B cell (primary cell): Measurements from ENCODE around the gene PHF12. TPM values are rescaled to one million over a fixed set of nuclear protein-coding genes. Genes with fewer than 3 reads are reported as not detected.

Experiments
- ATAC-seq: fragments of 200-7000 bp; cut with Tn5 transposase; one replicate; pipeline ENCODE4 v1.10.0; 2021; ENCODE audit warnings: low read depth, mild to moderate bottlenecking, moderate number of reproducible peaks, moderate library complexity
- CTCF ChIA-PET: fragments of 350-600 bp; sonication (Branson Sonifier 250); formaldehyde crosslinking; loops from one replicate; lab custom pipeline; 2021; ENCODE audit warnings: antibody characterized with exemption, inconsistent platforms; lab: Charles Lee
- POLR2A ChIA-PET: fragments of 350-600 bp; sonication (Branson Sonifier 250); formaldehyde crosslinking; loops from one replicate; lab custom pipeline; 2021; ENCODE audit warnings: antibody characterized with exemption; lab: Charles Lee
- DNase-seq: peaks from one replicate; pipeline ENCODE4 v3.0.0; 2013
- H2AFZ ChIP-seq: 2 replicates; pipeline ENCODE4 v1.6.1; 2012; ENCODE audit warnings: mild to moderate bottlenecking, low read depth, low read length; ENCODE audit not compliant: insufficient read depth, poor library complexity, severe bottlenecking
- H3K27ac ChIP-seq, 2 donors: 1 replicate in 1 of 2; 2 replicates in 1 of 2; pipeline ENCODE4 v1.5.1; 2012 to 2013; ENCODE audit warnings: low read length in 2 of 2, mild to moderate bottlenecking in 2 of 2, moderate library complexity in 1 of 2
- H3K27me3 ChIP-seq, 4 experiments: fragments of 200-600 bp in 1 of 4; sonication (generic) in 1 of 4; replicated peaks in 1 of 4; 1 replicate in 2 of 4; 2 replicates in 2 of 4; pipeline versions ENCODE4 v1.6.1 to v1.7.0; 2013 to 2016; ENCODE audit warnings: low read length in 3 of 4, mild to moderate bottlenecking in 2 of 4, mixed read lengths in 1 of 4, moderate library complexity in 1 of 4; ENCODE audit not compliant: insufficient read depth in 4 of 4, control insufficient read depth in 3 of 4; ENCODE audit errors: control extremely low read depth in 1 of 4
- H3K36me3 ChIP-seq, 2 experiments: replicated peaks in 1 of 2; 1 replicate in 1 of 2; 2 replicates in 1 of 2; pipeline versions ENCODE4 v1.6.1 to v1.7.1; 2013; ENCODE audit warnings: low read length in 1 of 2; ENCODE audit not compliant: insufficient read depth in 2 of 2, control insufficient read depth in 1 of 2; ENCODE audit errors: control extremely low read depth in 1 of 2, extremely low read depth in 1 of 2
- H3K4me1 ChIP-seq, 2 donors: fragments of 200-600 bp in 1 of 2; sonication (generic) in 1 of 2; 1 replicate in 1 of 2; 2 replicates in 1 of 2; pipeline versions ENCODE4 v1.5.1 to v1.6.1; 2013 to 2017; ENCODE audit warnings: low read length in 2 of 2; ENCODE audit not compliant: control insufficient read depth in 2 of 2, insufficient read depth in 2 of 2
- H3K4me2 ChIP-seq: replicated peaks from 2 replicates; pipeline ENCODE3; 2012; ENCODE audit warnings: mild to moderate bottlenecking, low read depth, low read length; ENCODE audit not compliant: poor library complexity, severe bottlenecking
- H3K4me3 ChIP-seq, 5 experiments: fragments of 200-600 bp in 1 of 5; sonication (generic) in 1 of 5; 1 replicate in 3 of 5; 2 replicates in 2 of 5; pipeline versions ENCODE4 v1.5.1 to v1.7.0; 2011 to 2016; ENCODE audit warnings: low read length in 4 of 5, mild to moderate bottlenecking in 4 of 5, low read depth in 2 of 5, control low read depth in 1 of 5, moderate library complexity in 1 of 5; ENCODE audit not compliant: insufficient read depth in 1 of 5; ENCODE audit errors: control extremely low read depth in 1 of 5, extremely low read depth in 1 of 5
- H3K79me2 ChIP-seq: fragments of 200-600 bp; sonication (generic); one replicate; pipeline ENCODE4 v1.6.0; 2016; ENCODE audit warnings: low read length; ENCODE audit not compliant: control insufficient read depth, insufficient read depth
- H3K9ac ChIP-seq: fragments of 200-600 bp; sonication (generic); 2 replicates; pipeline ENCODE4 v1.6.1; 2017; ENCODE audit warnings: mild to moderate bottlenecking, low read length, moderate library complexity
- H3K9me3 ChIP-seq, 3 donors: one replicate each; pipeline versions ENCODE4 v1.6.1 to v1.7.1; 2013; ENCODE audit warnings: low read length in 2 of 3; ENCODE audit not compliant: control insufficient read depth in 2 of 3, insufficient read depth in 1 of 3; ENCODE audit errors: control extremely low read depth in 1 of 3
- H4K20me1 ChIP-seq: 2 replicates; pipeline ENCODE4 v1.6.0; 2012; ENCODE audit warnings: mild to moderate bottlenecking, low read length; ENCODE audit not compliant: insufficient read depth, control insufficient read depth, poor library complexity, severe bottlenecking
- H3K27ac Mint-ChIP-seq: one replicate; pipeline ENCODE4 v1.8.0; 2021; ENCODE audit warnings: mixed read lengths
- H3K27me3 Mint-ChIP-seq: one replicate; pipeline ENCODE4 v1.8.0; 2021; ENCODE audit warnings: mixed read lengths
- H3K4me1 Mint-ChIP-seq: one replicate; pipeline ENCODE4 v1.8.0; 2021; ENCODE audit warnings: mixed read lengths
- H3K4me3 Mint-ChIP-seq: one replicate; pipeline ENCODE4 v1.8.0; 2021; ENCODE audit warnings: mixed read lengths
- H3K9me3 Mint-ChIP-seq: one replicate; pipeline ENCODE4 v1.8.0; 2022; ENCODE audit warnings: mixed read lengths; ENCODE audit not compliant: insufficient read depth
- CTCF ChIP-seq: fragments of 200-600 bp; IDR thresholded peaks from one replicate; pipeline ENCODE4 v1.8.0; 2022; ENCODE audit warnings: antibody characterized with exemption, mild to moderate bottlenecking
- EZH2 ChIP-seq: IDR thresholded peaks from 2 replicates; pipeline ENCODE4 v1.6.1; 2012; ENCODE audit warnings: borderline replicate concordance, low read depth, mild to moderate bottlenecking, moderate library complexity, low read length; ENCODE audit not compliant: insufficient read depth, poor library complexity, severe bottlenecking
- WGBS: methylation state at CpG from one replicate; pipeline ENCODE4 v1.1.5; 2013; ENCODE audit warnings: missing lambda C conversion rate; ENCODE audit not compliant: insufficient coverage; 5-methylcytosine and 5-hydroxymethylcytosine counted together
- intact Hi-C: fragments of 100-400 bp; cut with micrococcal nuclease; formaldehyde crosslinking; loops from one replicate; pipeline ENCODE4 v1.10.0; 2022
- polyA minus RNA-seq: library from RNA; depleted of rRNA, polyadenylated mRNA; stranded (reverse); fragments of >200 nt; gene quantifications from 2 replicates; pipeline ENCODE4 v1.2.3, GENCODE V29; 2012
- polyA plus RNA-seq: library from polyadenylated mRNA; depleted of rRNA; stranded (reverse); fragments of >200 nt; gene quantifications from 2 replicates; pipeline ENCODE4 v1.2.3, GENCODE V29; 2012
- total RNA-seq, 2 donors: library from RNA; stranded (reverse); fragments of 120-200 nt in 1 of 2; gene quantifications; 1 replicate in 1 of 2; 2 replicates in 1 of 2; pipeline versions ENCODE4 v1.2.3 to v1.2.4, GENCODE V29; 2013 to 2022

The PHF12 gene
- total RNA-seq = 140 and 148 TPM in 2 replicates
- 36.2 TPM for total RNA-seq (2013)
- 82.4 and 116 TPM in 2 replicates for polyA plus RNA-seq
- polyA minus RNA-seq = 65.2 and 108 TPM in 2 replicates

DNA sequence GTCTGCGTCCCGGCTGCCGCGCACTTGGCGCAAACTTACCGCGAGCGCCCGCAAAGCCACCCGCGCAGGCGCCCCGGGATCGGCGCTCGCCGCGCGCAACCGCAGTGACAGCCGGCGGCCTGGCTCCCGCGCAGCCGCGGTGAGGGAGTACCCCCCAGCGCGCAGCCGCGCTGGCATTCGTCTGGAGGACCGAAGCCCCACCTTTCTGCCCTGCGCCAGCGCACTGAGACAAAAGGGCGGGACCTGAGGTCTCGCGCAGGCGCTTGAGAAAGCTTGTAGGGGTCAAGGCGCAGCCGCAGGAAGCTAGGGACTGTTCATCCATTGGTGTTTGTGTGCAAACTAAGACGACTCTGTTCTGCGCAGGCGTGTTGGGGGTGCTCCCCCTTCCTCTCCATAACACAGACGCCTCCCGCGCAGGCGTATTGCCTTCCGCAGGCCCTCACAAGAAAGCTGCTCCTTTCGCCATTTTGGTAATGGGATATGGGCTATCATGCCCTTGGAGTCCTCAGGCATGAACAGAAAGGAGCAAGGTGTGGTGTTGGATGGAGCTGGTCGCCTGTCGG, at the start of gene PHF12:
Gene PHF12, minus strand, starts transcription at position 91 of the 563 bp plus-strand sequence. CDS start 558 bp downstream, outside the sequence.
- no peaks in the 10 kb centered on the region for H3K36me3 ChIP-seq
- H3K9me3 ChIP-seq = no peaks in the 10 kb centered on the region
- H2AFZ ChIP-seq = peak within 1 kb of the TSS; percentile 95
- WGBS = under 1% methylated on average over 44 of the region's 51 CpGs
- peaks cover 22% of the 10 kb centered on the region for H4K20me1 ChIP-seq
- no peaks in the 10 kb centered on the region for H3K27me3 Mint-ChIP-seq
- peak within 1 kb of the TSS; percentile 84 to 99 (median 92) for H3K4me3 ChIP-seq
- peak within 1 kb of the TSS; percentile 95 for H3K4me3 Mint-ChIP-seq
- DNase-seq (peak; percentile 100), ATAC-seq (peak; percentile 56)
- H3K4me2 ChIP-seq = peak within 1 kb of the TSS; percentile 92
- peak within 1 kb of the TSS; percentile 97 to 98 for H3K27ac ChIP-seq
- H3K9ac ChIP-seq = peak within 1 kb of the TSS; percentile 82
- peaks cover 27 to 33% of the 10 kb centered on the region in 2 donors for H3K4me1 ChIP-seq
- TF ChIP-seq CTCF = no peak
- TF ChIP-seq EZH2 = no peak
- ChIA-PET CTCF (interaction anchor here (0.6 to 4.6 kb wide), 11 partner anchors 13 to 308 kb away, joined by 3 to 58 read pairs (median 4); partner anchors contain the start of genes FLOT2, NEK8, RPL23A and TLCD1), POLR2A (interaction anchor here (0.6 to 4.4 kb wide), 12 partner anchors 109 to 616 kb away, joined by 3 to 27 read pairs (median 6); partner anchors contain the start of genes FAM222B, IFT20, NEK8 and NUFIP2)
- H3K4me1 Mint-ChIP-seq = peaks cover 23% of the 10 kb centered on the region
- no peaks in the 10 kb centered on the region for H3K9me3 Mint-ChIP-seq
- H3K79me2 ChIP-seq = peaks cover 52% of the 10 kb centered on the region
- H3K27ac Mint-ChIP-seq = peak within 1 kb of the TSS; percentile 92
- intact Hi-C loops = loop anchor here (1.0 to 10.0 kb wide), 5 partner anchors 49 to 613 kb away; partner anchors contain the start of genes ABHD15, FAM222B, NEK8 and POLDIP2
- no peaks in the 10 kb centered on the region for H3K27me3 ChIP-seq

DNA sequence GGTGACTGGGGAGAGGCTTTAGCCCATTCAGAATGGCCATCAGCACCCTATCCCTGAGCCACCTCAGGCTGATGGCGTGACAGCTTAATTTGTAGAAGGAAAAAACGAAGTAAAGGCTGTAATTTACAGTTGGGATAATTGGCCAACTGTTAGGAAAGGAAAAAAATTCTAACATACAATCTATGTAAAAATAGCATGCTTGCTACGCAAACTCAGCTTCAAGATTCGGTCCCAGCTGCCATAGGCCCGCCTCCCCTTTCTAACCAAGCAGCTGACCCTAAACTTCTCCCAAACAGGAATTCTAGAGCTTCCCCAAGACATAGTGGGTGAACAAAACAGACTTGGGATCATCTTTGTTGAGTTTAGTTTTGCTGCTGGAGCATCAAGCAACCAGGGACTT, 49.7 kb upstream of the PHF12 start:
- Histone ChIP-seq H4K20me1 (no peaks in the 10 kb centered on the region), H3K4me2 (no peak overlapping the region), H3K4me3 (no peak overlapping the region), H3K27me3 (peaks cover 0 to 45% (median 19%) of the 10 kb centered on the region in 4 experiments), H3K36me3 (no peaks in the 10 kb centered on the region), H3K9ac (no peak overlapping the region), H2AFZ (no peak overlapping the region), H3K9me3 (peaks cover 0 to 23% (median 0%) of the 10 kb centered on the region in 3 donors), H3K79me2 (no peaks in the 10 kb centered on the region), H3K27ac (no peak overlapping the region), H3K4me1 (peaks cover 0 to 8% of the 10 kb centered on the region in 2 donors)
- H3K4me3 Mint-ChIP-seq = no peak overlapping the region
- DNase-seq = no peak
- WGBS = no CpG with 5 or more reads among the region's 5 CpGs
- H3K4me1 Mint-ChIP-seq = no peaks in the 10 kb centered on the region
- no peak for TF ChIP-seq CTCF
- no peak for TF ChIP-seq EZH2
- peaks cover 47% of the 10 kb centered on the region for H3K27me3 Mint-ChIP-seq
- H3K9me3 Mint-ChIP-seq = no peaks in the 10 kb centered on the region
- ChIA-PET CTCF (no interaction called here), POLR2A (no interaction called here)
- ATAC-seq = no peak
- intact Hi-C loops = no loop called here
- H3K27ac Mint-ChIP-seq = no peak overlapping the region
